GM18868 (cell line): Measurements from ENCODE around the gene RNPEPL1.
A peak's percentile ranks its signal among the peaks of the same experiment; 100 is the strongest.
"Not testable (repeated sequence)": the region's sequence is repeated elsewhere in the genome, so short reads cannot be mapped to it uniquely, and the experiment has no call there.

ENCODE experiments used
- ATAC-seq: cut with Tn5 transposase; IDR thresholded peaks from one replicate; pipeline ENCODE4 v1.9.1; 2021; ENCODE audit warnings: mild to moderate bottlenecking, moderate library complexity; ENCODE audit not compliant: unreplicated experiment

The RNPEPL1 gene

GRCh38 chr2:240567872-240568677 lies at the start of gene RNPEPL1:
RNPEPL1 (plus strand) TSS chr2:240568484; CDS start chr2:240568587, 103 bp downstream.
- ATAC-seq: peak; percentile 36

- no peak for ATAC-seq
Observed at GRCh38 chr2:240518981-240519380, 49.3 kb upstream of the RNPEPL1 start.

- no peak for ATAC-seq
Observed at GRCh38 chr2:240519396-240520129, 48.7 kb upstream of the RNPEPL1 start.

GRCh38 chr2:240520130-240520973 lies 47.9 kb upstream of the RNPEPL1 start:
- no peak for ATAC-seq

GRCh38 chr2:240520974-240521350 lies 47.3 kb upstream of the RNPEPL1 start:
- no peak for ATAC-seq

- ATAC-seq: not testable (repeated sequence)
Observed at GRCh38 chr2:240521885-240522284, 46.4 kb upstream of the RNPEPL1 start.

GRCh38 chr2:240522406-240522805 lies 45.9 kb upstream of the RNPEPL1 start:
- no peak for ATAC-seq

- no peak for ATAC-seq
Observed at GRCh38 chr2:240523451-240524281, 44.6 kb upstream of the RNPEPL1 start.

GRCh38 chr2:240524963-240525718 lies 43.1 kb upstream of the RNPEPL1 start:
- ATAC-seq: no peak

- ATAC-seq: no peak
Observed at GRCh38 chr2:240525802-240526201, 42.5 kb upstream of the RNPEPL1 start.

- ATAC-seq: no peak
Observed at GRCh38 chr2:240526521-240526920, 41.8 kb upstream of the RNPEPL1 start.

- ATAC-seq: no peak
Observed at GRCh38 chr2:240527153-240527750, 41.0 kb upstream of the RNPEPL1 start.

- no peak for ATAC-seq
Observed at GRCh38 chr2:240528406-240529040, 39.8 kb upstream of the RNPEPL1 start.

- no peak for ATAC-seq
Observed at GRCh38 chr2:240529344-240529999, 38.8 kb upstream of the RNPEPL1 start.

GRCh38 chr2:240530181-240530580 lies 38.1 kb upstream of the RNPEPL1 start:
- no peak for ATAC-seq

GRCh38 chr2:240531038-240531437 lies 37.2 kb upstream of the RNPEPL1 start:
- ATAC-seq: no peak

- ATAC-seq: no peak
Observed at GRCh38 chr2:240532031-240532775, 36.1 kb upstream of the RNPEPL1 start.
